NCI-H82 treated with DMSO at 0.1 percent for 48 hours (cell line): ENCODE results near the gene CAMTA1.

Experiments used
- DNase-seq: peaks from one replicate; lab custom pipeline; 2025; ENCODE audit not compliant: unreplicated experiment; lab: John Stamatoyannopoulos, UW

Gene CAMTA1

DNA sequence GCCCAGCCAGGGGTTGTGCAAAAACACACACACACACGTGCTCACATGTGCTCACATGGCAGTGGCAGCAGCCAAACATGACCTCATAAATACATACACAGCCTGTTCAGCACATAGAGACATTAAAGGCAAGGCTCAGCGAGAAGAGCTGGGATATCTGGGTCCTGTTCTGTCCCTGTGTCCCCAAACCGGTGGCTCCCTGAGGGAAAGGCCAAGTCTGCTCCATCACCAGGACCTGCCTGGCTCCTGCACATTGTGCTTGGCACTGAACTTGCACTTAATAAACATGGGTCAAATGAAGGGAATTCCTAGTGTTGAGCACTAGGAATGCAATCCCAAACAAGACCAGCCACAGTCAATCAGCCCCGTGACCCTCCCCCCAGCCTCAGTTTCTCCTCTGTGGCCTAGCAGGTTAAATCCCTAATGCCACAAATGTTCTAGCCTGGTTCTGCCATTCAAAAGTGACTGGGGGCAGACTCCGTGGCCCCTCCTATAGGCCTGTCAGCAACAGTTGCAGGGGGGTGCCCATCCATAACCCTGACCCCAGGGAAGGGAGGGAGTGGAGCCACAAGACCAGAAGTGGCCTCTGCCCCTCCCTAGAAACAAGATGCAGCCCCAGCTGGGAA lies 825.0 kb downstream of the CAMTA1 start:
- DNase-seq, result no peak

DNA sequence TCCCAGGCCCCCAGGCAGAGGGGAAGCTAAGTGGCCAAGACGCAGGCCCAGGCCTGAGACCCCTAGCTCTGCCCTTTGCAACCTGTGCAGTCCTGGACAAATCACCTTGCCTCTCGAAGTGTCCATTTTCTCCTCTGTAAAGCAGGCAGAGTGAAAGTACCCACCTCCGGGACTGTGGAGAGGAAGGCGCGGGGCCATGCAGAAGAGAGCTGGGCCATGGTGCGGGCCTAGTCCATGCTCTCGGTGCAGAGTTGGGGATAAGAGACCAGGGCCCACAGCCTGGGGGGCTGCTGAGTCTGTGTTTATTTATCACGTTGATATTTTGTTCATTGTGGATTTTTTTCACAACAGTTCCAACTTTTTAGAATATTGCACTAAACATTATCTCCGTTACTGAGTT lies 825.7 kb downstream of the CAMTA1 start:
- no peak for DNase-seq

DNA sequence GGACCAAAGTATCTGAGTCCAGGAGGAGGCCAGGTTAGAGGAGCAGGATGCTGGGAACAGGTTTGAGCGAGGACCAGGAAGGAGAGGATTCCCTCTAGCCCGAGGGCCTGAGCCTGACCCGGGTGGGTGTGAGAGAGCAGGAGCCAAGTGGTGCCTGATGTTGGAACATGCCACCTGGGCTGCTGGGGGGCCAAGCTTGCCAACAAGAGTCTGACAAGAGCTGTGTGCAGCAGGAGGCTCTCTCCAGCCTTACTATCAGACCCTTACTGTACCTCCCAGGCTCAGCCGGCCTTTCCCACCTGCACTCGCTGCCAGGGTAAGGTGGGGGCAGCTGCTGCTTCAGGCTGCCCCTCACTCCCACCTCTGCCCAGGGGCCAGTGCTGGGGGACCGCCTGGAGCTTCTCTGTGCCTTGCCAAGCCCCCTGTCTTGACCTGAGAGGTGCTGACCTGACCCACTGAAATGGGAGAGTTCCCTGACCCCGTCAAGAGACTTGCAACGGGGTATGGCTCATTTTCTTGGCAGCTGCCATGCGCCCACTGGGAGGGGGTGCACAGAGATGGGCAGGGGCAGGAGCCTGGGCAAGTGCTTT lies 826.3 kb downstream of the CAMTA1 start:
- no peak for DNase-seq

DNA sequence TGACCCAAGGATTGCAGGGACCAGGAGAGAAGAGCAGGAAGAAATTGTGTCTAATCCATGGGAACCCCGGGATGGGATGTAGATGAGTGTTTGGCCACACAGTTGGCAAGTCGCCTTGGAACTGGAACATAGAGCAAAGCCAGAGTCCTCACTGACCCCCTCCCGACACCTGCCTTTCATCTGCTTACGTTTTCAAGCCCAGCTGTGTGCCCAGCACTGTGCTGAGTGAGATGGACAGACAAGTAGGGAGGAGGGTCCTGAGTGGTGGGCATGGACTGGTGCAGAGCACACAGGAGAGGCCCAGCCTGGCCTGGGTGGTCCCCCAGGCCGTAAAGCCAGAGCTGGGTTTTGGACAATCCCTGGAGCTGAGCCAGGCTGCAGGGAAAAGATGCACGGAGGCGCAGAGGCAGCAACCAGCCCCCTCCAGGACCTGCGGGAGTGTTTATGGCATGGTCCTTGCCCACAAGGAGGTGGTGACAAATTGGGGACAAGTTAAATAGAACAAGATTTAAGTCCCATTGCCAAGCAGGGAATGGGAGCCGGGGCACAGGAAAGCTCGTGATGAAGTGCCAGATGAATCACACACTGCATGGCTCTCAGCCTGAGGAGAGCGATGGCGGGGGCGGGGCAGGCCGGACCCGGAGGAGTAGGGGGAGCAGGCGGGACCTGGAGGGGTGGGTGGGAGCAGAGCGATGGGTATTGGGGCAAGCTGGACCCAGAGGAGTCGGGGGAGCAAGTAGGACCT lies 828.0 kb downstream of the CAMTA1 start:
- DNase-seq, result no peak

DNA sequence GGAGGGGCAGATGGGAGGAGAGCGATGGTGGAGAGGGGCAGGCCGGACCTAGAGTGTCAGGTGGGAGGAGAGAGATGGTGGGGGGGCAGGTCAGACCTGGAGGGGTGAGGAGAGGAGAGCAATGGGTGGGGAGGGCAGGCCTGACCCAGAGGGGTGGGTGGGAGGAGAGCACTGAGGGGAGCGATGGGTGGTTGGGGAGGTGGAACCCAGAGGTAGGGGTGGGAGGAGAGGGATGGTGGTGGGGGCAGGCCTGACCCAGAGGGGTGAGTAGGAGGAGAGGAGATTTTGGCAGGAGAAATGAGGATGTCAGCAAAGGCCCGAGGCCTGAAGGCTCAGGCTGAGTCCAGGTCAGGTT lies 828.6 kb downstream of the CAMTA1 start:
- no peak for DNase-seq

DNA sequence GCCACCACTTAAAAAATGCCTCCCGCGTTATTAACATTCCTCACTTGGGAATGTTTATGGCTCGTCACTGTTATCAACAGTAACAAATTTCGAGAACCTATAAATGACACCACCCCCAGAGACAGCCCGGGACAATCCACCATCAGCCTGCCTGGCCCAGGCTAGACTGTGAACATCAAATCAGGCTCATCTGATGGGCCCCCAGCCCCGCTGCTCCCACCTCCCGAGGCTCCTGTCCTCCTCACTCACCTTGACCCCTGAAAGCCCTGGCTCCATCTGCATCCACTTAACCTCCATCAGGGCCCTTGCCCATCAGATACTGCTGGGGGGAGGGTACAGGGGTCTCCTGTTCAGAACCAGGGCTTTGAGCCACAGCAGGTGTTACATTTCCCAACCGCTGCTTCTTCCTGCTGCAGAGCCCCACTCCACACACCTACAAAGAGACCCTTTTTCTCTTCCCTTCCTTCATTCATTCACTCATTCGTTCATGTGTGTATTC lies 829.4 kb downstream of the CAMTA1 start:
- DNase-seq, result no peak

DNA sequence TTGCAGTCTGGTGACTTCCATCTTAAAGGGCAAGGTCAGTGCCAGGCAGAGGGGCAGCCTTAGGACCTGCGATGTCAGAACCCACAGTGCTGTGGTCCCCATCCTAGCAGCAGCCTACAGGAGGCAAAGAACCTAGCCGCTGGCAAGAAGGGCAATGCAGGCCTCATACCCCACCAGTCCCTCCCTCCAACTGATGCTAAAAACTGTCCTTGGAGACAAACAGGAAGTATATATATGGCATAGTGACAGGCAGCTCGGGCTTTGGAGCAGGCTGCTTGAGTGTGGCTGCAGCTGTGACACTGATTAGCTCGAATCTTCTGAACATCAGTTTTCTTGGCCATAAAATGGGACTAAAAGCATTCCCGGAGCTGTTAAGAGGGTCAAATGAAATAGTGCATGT lies 829.9 kb downstream of the CAMTA1 start:
- no peak for DNase-seq

DNA sequence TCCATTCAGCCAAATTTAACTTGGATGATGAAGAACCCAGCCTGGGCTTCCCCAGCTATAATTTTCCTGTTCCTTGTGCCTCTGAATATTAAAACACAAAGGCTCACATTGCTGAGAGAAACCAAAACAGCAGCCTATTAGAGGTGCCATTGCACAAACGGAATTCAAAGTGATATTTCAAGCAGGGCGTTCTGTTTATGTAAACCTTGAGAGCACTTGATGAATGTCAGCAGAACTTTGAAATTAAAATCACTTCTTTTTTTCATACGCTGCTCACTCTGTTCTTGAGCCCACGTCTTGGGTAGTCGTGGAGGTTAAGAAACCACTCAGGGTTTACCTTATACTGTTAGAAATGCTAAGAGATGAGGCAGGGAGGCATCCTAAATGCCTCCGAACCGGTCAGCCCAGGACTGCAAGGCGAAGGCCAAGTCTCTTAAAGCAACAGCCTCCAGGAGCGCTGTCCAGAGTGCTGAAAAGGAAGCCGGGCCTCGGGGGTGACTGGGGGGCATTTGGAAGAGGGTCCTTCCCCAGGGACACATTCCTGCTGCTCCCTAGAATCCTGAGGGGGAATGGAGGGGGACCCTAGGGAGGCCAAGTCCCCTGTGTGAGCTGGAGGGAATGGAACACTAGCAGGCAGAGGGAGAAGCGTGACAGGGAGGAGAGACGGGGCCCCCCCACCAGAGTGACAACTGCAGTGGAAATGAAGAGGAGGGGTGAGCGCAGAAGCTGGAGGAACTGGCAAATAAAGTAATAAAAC lies 831.0 kb downstream of the CAMTA1 start:
- no peak for DNase-seq

DNA sequence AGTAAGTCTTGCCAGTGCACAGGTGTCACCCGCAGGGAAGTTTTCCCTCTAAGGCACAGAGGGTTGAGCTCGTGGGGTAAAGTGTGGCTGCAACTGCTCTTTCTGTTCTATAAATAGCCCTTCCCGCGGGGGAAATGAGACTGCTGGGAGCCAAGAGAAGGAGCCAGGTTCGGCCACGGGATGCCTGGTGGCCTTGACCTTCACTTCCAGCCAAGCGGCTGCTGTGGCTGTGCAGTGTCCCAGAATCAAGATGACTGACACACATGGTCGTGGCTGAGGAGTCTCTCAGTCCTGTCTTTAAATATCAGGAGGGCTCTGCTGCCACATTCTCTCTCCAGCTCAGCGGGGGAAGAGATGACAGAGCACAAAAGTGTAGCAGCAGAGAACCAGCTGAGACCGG lies 831.7 kb downstream of the CAMTA1 start:
- DNase-seq, result no peak

DNA sequence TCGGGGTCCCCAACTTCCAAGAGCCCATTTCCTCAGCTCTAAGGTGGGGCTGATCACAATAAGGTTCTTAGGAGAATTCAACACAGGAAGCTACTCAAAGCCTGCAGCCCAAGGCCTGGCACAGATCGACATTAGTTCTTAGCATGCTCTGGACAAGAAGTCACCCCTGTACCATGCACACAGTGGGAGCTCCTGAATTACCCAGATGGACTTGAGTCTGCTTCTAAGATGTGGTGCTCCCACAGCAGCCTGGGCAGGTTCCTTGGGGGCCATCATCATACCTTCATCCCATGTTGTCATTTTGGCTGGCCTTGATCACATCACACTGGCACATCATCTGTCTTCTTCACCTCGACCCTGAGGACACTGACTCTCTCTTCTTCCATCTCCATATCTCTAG lies 832.6 kb downstream of the CAMTA1 start:
- DNase-seq, result no peak

DNA sequence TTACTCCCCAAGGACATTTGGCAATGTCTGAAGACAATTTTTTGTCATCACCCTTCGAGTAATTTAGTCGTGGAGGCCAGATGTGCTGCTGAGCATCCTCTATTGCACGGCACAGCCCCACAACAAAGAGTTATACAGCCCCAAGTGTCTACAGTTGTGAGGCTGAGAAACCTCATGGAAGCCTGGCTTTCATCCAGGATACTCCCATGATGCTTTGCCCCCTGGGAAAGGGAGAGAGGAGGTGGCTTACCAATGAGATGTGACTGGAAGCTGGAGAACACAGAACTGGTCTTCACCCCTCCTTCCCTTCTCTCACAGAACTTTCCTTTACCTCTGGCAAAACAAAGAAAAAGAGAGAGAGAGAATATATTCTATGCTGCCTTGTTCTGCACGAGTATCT lies 834.9 kb downstream of the CAMTA1 start:
- no peak for DNase-seq

DNA sequence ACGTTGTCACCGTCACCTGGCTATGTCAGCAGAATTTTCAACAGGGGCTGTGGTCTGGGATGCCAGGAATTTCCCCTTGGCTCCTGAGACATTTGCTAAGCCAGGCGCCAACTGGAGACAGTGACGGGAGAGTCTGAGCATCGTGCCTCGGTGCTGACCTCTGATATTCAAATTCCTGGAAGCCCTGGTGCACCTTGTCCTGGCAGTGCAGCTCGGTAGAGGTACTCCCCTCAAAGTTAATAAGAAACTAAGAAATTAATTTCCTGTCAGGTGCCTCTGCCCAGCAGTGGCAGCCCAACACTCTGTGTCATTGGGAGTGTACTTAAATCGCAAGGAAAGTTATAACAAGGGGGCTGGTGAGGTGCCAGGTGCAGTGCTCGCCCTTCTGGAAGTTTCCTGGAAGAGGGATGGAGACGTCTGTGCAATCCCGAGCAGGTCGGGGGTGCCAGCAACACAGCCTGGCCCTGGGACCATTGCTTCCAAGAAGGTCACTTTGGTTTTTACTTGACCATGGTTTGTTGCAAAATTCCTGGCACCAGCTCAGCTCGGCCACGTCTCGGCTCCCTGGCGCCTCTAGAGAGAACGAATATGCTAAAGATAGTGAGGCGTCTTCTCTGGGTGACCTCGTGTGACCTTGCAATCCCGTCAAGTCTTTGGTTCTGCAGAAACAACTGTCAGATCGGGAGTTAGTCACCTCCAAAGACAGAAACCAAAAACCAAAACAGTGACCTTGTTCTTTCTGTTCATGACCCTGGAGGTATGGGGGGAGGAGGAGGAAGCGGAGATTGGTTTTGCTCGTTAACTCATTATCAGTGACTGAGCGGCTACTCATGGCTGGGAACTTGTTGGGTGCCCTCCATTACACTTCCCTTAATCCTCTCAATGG lies 836.3 kb downstream of the CAMTA1 start:
- DNase-seq, result no peak

DNA sequence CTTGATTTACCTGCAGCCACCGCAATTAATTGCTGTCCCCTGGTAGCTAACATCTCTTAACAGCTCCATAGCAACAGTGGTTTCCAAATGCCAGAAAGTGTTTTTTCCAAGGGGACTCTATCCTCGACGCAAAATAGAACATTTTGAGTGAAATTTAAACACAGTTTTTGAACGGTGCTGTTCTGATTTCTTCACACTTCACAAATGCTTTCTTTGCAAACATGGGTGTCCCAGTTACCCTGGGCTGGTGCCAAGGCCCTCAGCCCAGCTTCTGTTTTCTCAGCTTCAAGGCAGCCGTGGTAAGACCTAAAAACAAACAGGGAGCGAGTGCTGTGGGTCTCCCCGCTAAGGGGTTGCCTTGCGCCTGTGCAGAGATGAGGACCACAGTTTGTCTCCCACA lies 838.6 kb downstream of the CAMTA1 start:
- DNase-seq, result no peak

DNA sequence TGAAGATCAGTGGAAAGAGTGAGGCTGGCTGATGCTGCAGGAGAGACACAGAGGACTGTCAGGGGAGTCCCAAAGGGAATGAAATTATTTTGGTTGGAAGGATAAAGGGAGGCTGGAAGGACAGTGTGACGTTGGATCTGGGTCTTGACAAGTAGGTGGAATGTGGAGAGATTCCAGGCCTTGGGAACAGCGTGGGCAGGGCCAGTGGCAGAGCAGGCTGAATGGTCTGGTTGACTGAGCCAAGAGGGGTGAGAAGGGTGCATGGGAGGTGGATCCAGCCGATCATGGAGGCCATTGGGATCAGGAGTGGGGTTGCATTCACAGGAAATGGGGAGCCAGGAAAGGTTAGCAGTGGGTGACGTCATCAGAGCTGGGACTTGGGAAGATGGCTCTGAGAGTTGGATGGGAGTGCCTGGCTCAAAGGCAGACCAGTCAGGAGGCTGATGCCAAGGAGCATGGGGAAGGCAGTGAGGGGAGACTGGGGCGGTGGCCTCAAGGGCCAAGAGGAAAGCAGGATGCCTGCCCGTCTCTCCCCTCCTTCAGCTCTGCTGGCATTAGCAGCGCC lies 839.6 kb downstream of the CAMTA1 start:
- no peak for DNase-seq

DNA sequence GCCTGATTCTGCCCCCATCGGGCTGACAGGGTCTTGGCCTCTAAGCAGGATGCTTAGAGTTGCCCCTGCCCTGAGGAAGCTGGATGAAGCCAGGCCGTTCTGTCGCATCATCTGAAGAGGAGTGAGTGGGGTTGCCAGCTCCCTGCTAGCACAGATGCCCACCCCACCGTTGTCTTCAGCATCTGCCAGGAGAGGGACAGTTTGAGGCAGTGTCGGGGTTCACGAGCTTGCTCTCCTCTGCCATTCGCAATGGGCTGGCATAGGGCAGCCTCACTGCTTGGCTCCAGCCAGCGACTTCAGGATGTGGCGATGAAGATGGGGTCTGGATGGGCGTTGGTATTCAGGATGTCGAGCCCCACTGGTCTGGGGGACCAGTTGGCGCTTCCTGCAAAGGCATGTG lies 840.1 kb downstream of the CAMTA1 start:
- DNase-seq, result no peak

DNA sequence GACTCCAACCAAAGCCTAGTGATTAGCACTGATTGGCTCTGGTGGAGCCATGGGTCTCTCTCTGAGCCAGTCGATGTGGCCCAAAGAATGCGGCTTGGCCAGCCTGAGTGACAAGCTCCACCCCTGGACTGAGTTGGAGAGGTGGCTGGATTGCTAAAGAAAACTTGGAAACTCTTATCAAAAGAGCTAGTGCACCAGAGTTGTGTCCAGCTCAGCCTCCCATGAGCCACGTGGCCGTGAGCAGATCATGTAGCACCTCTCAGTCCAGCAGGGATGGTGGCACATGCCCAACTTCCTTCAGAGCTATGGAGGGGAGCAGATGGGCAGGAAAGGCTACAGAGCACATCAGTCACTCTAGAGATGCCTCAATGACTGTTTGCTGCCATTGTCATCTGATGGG lies 843.0 kb downstream of the CAMTA1 start:
- DNase-seq, result no peak

DNA sequence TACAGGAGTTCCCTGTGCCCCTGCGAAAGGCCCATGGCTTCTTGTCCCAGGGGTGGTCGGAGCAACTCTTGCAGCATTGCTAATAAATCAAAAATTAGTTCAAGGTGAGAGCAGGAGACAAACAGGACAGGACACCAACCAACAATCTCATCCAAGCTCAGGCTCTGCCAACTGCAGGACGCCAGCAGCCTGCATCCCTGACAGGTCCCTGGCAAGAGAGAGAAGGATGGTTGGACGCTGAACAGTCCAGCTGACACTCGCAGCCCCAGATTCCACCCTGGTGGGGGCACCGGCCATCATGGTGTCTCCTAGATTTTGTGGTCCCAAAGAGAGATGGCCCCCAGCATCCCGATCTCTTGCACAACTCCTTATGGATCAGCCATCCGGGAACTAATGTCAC lies 843.8 kb downstream of the CAMTA1 start:
- no peak for DNase-seq

DNA sequence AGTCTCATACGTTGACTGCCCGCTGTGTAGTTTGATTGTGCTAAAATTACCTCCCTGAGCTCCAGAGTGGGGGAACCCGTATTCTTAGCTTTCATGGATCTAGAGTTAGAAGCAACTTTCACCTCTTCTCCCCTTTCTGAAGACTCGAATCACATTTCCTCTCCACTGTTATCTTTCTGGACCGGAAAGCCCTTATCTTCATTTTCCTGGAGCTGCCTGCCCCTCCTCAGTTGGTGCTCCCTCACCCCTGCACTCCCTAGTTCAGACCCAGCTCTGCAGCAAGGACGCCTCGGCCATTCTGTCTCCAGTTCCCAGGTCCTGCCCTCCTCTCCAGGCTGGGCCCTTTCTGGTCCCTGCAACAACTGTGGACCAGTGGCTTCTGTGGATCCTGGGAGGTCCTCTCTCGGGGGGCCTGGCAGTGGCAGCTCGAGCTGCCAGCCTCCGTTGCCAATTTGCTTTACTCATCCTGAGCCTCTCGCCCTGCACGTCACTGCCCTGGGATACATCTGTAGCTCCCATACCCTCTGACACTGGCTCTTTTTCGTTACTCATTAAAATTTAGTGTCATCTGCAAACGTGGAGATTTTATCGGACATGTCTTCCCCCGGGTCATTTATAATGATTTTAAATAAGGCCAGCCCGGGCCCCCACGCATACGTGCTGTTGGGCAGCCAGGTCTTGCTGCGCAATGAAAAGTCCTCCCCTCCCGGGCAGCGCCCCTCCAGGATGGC lies 844.4 kb downstream of the CAMTA1 start:
- DNase-seq, result no peak

DNA sequence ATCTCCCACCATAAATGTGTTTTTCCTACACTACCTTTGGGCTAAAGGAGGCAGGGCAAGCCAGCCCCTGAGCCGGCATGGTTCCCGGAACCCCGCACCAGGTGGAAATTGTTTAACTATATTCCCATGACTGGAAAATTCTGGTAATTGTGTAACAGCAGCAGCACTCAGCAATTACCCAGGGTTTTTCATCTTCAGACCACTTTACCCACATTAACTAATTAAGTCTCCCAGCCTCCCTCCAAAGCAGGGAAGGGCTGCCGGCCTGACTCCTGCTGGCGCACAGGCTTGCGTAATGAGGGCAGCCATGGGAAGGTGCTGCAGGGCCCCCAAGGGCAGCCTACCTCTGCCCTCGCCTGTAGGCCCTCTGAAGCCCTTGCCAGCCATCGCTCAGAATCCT lies 845.1 kb downstream of the CAMTA1 start:
- DNase-seq, result no peak

DNA sequence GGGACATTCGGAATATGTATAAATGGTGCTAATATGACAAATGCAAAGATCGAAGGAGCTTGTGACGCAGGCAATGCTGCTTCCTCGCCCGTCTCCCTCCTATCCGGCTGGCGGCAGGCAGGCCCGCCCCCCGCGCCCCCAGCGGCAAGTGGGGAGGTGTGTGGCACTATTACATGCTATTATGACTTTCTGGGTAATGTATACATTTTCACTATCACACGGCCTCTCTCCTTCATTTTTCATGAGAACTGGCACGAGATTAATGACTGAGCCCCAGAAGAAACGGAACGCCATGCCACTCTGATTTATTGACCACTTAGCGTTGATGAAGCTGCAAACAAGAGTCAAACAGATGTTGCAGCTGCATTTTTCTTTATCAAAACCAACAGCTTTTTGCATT lies 846.9 kb downstream of the CAMTA1 start:
- no peak for DNase-seq
